ENCODE results near the gene UBE2R2. TPM values are rescaled to one million over a fixed set of nuclear protein-coding genes. Genes with fewer than 3 reads are reported as not detected.

The UBE2R2 gene
- total and polyA plus RNA-seq, 10 of the 15 experiments (the other 5 are each of a cell fraction or from before 2014, with no cell fraction given), result 7.2 to 32.8 (median 17.2) TPM

DNA sequence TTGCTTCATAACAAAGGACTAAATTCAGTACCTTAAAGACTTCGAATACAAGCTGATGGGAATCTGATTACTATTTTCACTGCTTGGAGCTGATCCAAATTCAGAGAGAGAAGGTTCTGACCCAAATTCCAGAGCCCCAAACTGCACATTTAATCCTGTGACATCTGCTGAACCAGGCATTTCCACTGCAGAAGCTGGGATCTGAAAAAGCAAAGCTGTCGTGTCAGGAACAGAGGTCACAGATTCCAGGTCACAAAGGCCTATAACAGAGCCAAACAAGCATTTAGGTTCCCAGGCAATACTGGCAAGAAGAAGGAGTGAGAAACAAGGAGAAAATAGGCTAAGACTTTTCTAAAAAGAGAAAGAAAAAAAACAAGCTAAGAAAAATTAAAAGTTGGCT is 126.4 kb downstream of the UBE2R2 start:
- ChIA-PET RAD21 (ENCODE audit: unreplicated experiment) (no interaction called here), CTCF (interaction anchor here (3.1 kb wide), 1 partner anchor 130 kb away, joined by 10 read pairs; no protein-coding TSS in a partner anchor), SMC1A (ENCODE audit: uncharacterized antibody, unreplicated experiment) (interaction anchor here (1.4 kb wide), 1 partner anchor 11 kb away, joined by 3 read pairs; no protein-coding TSS in a partner anchor), POLR2A (no interaction called here)
- no peaks in the 10 kb centered on the region for H3K79me2 ChIP-seq (ENCODE audit: control insufficient read depth, insufficient read depth, low read length)
- WGBS (ENCODE audit: insufficient coverage, insufficient replicate concordance, low lambda C conversion rate, missing lambda C conversion rate), result 97% methylated on average over 2 of the region's 2 CpGs
- BruUV-seq (replicated peaks), result no TSS peak
- TF ChIP-seq YY1 (IDR thresholded peaks at IDR 0.05; ENCODE audit: low read depth, low read length), result no peak
- no peak for DNase-seq (ENCODE audit: low read depth, low spot score)
- peaks cover 6 to 49% of the 10 kb centered on the region in 2 experiments for H3K36me3 ChIP-seq (ENCODE audit: control insufficient read depth in 2 of 2, insufficient read depth in 2 of 2, low read length in 1 of 2)
- no peak for ATAC-seq
- H3K27me3 ChIP-seq (replicated peaks in 1 of 2; ENCODE audit: control insufficient read depth in 2 of 2, insufficient read depth in 2 of 2, low read length in 1 of 2), result no peaks in the 10 kb centered on the region
- H4K20me1 ChIP-seq (ENCODE audit: control insufficient read depth, insufficient read depth), result no peaks in the 10 kb centered on the region
- intact Hi-C loops (cut with micrococcal nuclease; ENCODE audit: unreplicated experiment), result no loop called here
- no peak overlapping the region for H3K4me3 ChIP-seq
- no peak overlapping the region for H3K4me2 ChIP-seq (ENCODE audit: control insufficient read depth, insufficient read depth)
- in situ Hi-C loops (cut with MboI), result no loop called here
- no peaks in the 10 kb centered on the region for H3K4me1 ChIP-seq (ENCODE audit: control insufficient read depth, insufficient read depth, low read length)
- no peak overlapping the region for H3K9ac ChIP-seq (ENCODE audit: control insufficient read depth, insufficient read depth, low read length)
- no peaks in the 10 kb centered on the region for H3K9me3 ChIP-seq (replicated peaks; ENCODE audit: control insufficient read depth, insufficient read depth, low read length)
- no peak overlapping the region for H3K27ac ChIP-seq (ENCODE audit: control insufficient read depth, insufficient read depth)
- no peak overlapping the region for H2AFZ ChIP-seq (ENCODE audit: control insufficient read depth, low read depth, low read length)
- no peak for FAIRE-seq

DNA sequence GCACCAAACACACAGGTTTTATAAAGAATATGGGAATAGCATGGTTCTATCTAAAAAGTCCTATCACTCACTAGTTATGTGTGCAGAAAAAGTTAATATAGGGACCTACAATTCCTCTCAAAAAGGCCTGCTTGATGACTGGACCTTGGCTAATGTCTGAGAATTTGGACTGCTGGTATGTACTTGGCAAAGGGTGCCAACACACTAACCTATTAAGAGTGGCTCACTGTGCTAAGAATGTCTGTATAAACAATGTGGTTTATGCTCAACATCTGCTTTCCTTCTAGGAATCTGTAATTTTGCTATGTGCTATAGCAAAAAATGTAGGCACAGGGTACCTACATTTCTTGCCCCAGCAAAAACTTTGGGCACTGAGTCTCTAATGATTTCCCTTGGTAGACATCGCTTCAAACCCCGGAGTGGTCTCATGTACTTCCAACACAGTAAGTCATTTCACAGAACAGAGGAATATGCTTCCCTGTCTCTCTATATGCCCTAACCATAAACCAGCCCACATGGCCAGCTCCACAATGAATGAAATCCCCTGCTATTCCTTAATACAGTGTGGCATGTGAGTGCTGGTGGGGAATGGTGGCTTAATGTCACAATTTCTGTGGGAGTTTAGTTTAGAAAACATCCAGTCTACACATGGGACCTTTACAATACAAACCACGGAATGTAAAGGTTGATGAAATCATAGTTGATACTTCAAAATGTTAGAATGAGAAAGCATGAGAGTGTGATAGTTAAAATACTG is 130.0 kb downstream of the UBE2R2 start:
- FAIRE-seq (no peak), DNase-seq (ENCODE audit: low read depth, low spot score) (no peak), ATAC-seq (no peak)
- RAD21 ChIA-PET (ENCODE audit: unreplicated experiment), result no interaction called here
- no peaks in the 10 kb centered on the region for H3K79me2 ChIP-seq (ENCODE audit: control insufficient read depth, insufficient read depth, low read length)
- intact Hi-C loops (cut with micrococcal nuclease; ENCODE audit: unreplicated experiment), result no loop called here
- H3K4me2 ChIP-seq (ENCODE audit: control insufficient read depth, insufficient read depth), result no peak overlapping the region
- POLR2A ChIA-PET, result no interaction called here
- no peaks in the 10 kb centered on the region for H3K4me1 ChIP-seq (ENCODE audit: control insufficient read depth, insufficient read depth, low read length)
- CTCF ChIA-PET, result no interaction called here
- no peak overlapping the region for H3K27ac ChIP-seq (ENCODE audit: control insufficient read depth, insufficient read depth)
- no peak overlapping the region for H2AFZ ChIP-seq (ENCODE audit: control insufficient read depth, low read depth, low read length)
- H3K27me3 ChIP-seq (replicated peaks in 1 of 2; ENCODE audit: control insufficient read depth in 2 of 2, insufficient read depth in 2 of 2, low read length in 1 of 2), result no peaks in the 10 kb centered on the region
- 97% methylated on average over 3 of the region's 3 CpGs for WGBS (ENCODE audit: insufficient coverage, insufficient replicate concordance, low lambda C conversion rate, missing lambda C conversion rate)
- in situ Hi-C loops (cut with MboI), result no loop called here
- no peaks in the 10 kb centered on the region for H3K9me3 ChIP-seq (replicated peaks; ENCODE audit: control insufficient read depth, insufficient read depth, low read length)
- H3K4me3 ChIP-seq, result no peak overlapping the region
- H3K36me3 ChIP-seq (ENCODE audit: control insufficient read depth in 2 of 2, insufficient read depth in 2 of 2, low read length in 1 of 2), result peaks cover 9 to 41% of the 10 kb centered on the region in 2 experiments
- no peak overlapping the region for H3K9ac ChIP-seq (ENCODE audit: control insufficient read depth, insufficient read depth, low read length)
- SMC1A ChIA-PET (ENCODE audit: uncharacterized antibody, unreplicated experiment), result no interaction called here
- BruUV-seq (replicated peaks), result no TSS peak
- H4K20me1 ChIP-seq (ENCODE audit: control insufficient read depth, insufficient read depth), result no peaks in the 10 kb centered on the region
- TF ChIP-seq BRCA1 (IDR thresholded peaks at IDR 0.05; ENCODE audit: low read depth, low read length) (no peak), RELB (IDR thresholded peaks at IDR 0.05; ENCODE audit: low read depth) (no peak), SP1 (IDR thresholded peaks at IDR 0.05; ENCODE audit: low read depth, low read length) (no peak), MAX (IDR thresholded peaks at IDR 0.05; ENCODE audit: low read depth, low read length) (no peak), WRNIP1 (IDR thresholded peaks at IDR 0.05; ENCODE audit: borderline replicate concordance, low read depth, low read length) (no peak), CHD4 (IDR thresholded peaks at IDR 0.05) (no peak), SUPT20H (IDR thresholded peaks at IDR 0.05; ENCODE audit: borderline replicate concordance, control insufficient read depth, low read depth, low read length) (no peak), KLF5 (IDR thresholded peaks at IDR 0.05; ENCODE audit: partially characterized antibody) (no peak), SMAD1 (IDR thresholded peaks at IDR 0.05; ENCODE audit: low read depth, partially characterized antibody) (no peak), EZH2 (IDR thresholded peaks at IDR 0.05; ENCODE audit: borderline replicate concordance, control insufficient read depth, low read depth, low read length) (no peak)
- TF ChIP-seq, protein P1, sequence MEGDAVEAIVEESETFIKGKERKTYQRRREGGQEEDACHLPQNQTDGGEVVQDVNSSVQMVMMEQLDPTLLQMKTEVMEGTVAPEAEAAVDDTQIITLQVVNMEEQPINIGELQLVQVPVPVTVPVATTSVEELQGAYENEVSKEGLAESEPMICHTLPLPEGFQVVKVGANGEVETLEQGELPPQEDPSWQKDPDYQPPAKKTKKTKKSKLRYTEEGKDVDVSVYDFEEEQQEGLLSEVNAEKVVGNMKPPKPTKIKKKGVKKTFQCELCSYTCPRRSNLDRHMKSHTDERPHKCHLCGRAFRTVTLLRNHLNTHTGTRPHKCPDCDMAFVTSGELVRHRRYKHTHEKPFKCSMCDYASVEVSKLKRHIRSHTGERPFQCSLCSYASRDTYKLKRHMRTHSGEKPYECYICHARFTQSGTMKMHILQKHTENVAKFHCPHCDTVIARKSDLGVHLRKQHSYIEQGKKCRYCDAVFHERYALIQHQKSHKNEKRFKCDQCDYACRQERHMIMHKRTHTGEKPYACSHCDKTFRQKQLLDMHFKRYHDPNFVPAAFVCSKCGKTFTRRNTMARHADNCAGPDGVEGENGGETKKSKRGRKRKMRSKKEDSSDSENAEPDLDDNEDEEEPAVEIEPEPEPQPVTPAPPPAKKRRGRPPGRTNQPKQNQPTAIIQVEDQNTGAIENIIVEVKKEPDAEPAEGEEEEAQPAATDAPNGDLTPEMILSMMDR (IDR thresholded peaks at IDR 0.05 in 2 of 3, conservative IDR thresholded peaks at IDR 0.05 in 1 of 3; ENCODE audit: control insufficient read depth in 2 of 3, extremely low read depth in 1 of 3, insufficient read depth in 1 of 3, low read depth in 3 of 3, low read length in 3 of 3), result no peak

Data from GM12878 (cell line).